GM12801 (cell line): ENCODE results near the gene SPOCK2.
A peak's percentile ranks its signal among the peaks of the same experiment; 100 is the strongest.

Experiments used
- TF ChIP-seq, protein P1 (sequence below): IDR thresholded peaks from one replicate; pipeline ENCODE4 v1.5.1; 2011; ENCODE audit warnings: control low read depth; ENCODE audit not compliant: insufficient read length; ENCODE audit errors: extremely low read depth

The SPOCK2 gene

DNA sequence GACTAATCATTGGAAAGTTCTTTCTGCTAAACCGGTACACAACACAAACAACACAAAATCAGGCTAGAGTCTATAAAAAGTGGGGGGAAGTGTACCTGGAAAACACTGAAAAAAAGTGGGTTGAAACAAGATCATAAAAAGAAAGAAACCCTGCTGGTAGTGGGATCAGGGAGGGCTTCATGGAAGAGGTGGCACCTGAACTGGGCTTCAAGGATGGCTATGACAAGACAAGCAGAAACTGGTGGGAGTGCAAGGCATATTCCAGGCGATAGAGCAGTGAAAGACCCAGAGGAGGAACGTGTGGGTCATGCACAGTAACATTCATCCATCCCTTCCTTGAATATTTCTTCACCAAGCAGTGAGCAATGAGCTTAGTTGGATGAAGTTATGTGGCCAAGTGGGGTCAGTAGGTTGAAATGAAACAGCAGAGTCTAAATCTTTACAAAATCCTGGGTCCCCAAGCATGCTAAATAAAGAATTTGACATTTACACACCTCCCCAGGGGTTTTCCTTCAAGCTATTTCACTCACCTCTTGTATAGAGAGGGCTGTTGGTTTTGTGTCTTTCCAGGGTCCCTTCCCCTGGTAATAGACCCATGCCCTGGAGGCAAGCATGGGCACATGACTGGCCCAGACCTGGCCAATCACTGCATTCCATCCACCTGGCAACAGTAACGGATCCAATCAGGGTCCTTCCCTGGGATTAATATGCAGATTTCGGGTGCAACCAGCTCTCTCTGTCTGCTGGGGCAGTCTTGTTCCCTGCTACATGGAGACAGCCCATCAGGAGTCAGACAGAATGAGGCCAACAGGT, 38.2 kb downstream of the SPOCK2 start:
- TF ChIP-seq, protein P1, sequence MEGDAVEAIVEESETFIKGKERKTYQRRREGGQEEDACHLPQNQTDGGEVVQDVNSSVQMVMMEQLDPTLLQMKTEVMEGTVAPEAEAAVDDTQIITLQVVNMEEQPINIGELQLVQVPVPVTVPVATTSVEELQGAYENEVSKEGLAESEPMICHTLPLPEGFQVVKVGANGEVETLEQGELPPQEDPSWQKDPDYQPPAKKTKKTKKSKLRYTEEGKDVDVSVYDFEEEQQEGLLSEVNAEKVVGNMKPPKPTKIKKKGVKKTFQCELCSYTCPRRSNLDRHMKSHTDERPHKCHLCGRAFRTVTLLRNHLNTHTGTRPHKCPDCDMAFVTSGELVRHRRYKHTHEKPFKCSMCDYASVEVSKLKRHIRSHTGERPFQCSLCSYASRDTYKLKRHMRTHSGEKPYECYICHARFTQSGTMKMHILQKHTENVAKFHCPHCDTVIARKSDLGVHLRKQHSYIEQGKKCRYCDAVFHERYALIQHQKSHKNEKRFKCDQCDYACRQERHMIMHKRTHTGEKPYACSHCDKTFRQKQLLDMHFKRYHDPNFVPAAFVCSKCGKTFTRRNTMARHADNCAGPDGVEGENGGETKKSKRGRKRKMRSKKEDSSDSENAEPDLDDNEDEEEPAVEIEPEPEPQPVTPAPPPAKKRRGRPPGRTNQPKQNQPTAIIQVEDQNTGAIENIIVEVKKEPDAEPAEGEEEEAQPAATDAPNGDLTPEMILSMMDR = no peak

DNA sequence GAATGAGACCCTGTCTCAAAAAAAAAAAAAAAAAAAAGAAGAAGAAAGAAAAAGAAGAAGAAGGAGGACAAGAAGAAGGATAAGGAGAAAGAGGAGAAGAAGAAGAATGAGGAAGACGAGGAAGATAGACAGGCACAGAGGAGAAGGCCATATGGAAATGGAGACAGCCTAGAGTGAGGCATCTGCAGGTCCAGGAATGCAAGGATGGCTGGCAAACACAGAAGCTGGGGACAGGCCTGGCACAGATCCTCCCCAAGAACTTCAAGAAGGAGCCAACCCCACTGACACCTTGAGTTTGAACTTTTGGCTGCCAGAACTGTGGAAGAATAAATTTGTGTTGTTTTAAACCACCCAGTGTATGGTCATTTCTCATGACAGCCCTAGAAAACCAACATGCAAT, 38.9 kb downstream of the SPOCK2 start:
- TF ChIP-seq, protein P1 = no peak

DNA sequence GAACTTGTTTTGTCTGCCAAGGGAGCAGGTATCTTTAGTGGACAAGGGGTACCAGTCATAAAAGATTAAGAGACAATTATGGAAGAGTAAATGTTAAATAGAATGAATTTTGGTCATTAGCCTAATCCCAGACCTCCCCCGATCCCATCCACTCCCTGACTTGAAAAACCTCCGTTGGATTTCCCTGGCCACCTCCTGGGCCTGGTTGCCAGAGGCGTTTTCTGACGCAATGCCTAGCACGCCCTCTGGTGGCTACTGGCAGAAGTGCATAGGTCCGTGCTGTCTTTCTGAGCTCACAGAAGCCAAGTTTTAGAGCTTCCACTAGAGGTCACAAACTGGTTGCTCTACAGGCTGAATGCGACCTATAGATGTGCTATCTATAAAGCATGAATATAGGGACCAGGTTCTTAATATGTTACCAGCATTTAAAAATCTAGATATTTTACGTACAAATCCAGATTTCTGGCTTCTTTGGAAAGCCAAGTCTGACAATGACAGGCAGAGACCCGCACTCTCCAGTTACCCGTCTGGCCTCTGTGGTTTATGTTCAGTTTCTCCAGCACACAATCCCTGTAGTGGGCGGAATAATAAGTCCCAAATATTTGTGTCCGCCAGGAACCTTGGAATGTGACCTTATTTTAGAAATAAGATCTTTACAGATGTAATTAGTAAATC, 39.8 kb downstream of the SPOCK2 start:
- TF ChIP-seq, protein P1 = peak; percentile 99

DNA sequence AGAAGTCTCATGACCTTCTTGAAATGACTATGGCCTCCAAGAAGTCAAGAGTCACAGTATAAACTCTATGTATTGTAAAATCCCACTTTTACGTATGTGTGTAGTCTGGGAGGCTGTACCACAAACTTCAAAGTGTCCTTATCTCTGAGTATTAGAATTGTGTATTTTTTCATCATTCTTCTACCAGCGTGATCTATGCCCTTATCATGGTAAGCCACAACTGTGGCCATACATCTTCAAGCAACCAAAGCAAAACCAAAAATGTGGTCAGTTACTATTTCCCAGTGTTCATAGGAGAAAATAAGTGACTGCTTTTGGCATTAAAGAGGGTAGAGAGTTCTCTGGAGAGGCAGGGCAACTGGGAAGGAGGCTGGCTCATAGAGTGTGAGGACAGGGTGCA, 42.8 kb downstream of the SPOCK2 start:
- TF ChIP-seq, protein P1 = no peak

DNA sequence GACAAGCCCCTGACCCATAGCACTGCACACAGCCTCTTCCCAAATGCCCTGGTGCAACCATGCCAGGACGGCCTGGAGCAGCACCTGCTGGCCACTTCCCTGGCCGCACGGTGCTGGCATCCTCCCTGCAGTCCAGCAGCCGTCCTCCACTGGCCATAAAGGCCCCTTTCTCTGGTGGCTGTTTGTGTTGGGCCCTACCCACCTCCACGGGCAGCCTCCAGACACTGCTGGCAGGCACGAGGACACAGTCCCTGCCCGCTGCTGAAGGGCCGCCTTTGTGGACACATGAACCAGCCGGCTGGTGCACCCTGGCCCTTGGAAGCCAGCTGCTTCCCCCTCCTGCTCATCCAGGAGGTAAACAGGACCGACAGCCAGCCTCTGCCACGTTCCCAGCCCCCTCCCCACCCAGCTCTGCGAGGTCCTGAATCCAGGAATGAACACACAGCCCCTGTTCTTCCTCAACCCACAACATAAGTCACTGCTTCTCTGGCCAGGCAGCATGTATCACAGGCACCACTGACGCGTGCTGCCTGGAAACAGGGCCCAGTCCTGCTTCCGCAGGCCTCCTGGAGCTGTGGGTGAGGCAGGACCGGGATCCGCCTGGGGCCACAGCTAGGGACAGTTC, 43.8 kb downstream of the SPOCK2 start:
- TF ChIP-seq, protein P1 = no peak

DNA sequence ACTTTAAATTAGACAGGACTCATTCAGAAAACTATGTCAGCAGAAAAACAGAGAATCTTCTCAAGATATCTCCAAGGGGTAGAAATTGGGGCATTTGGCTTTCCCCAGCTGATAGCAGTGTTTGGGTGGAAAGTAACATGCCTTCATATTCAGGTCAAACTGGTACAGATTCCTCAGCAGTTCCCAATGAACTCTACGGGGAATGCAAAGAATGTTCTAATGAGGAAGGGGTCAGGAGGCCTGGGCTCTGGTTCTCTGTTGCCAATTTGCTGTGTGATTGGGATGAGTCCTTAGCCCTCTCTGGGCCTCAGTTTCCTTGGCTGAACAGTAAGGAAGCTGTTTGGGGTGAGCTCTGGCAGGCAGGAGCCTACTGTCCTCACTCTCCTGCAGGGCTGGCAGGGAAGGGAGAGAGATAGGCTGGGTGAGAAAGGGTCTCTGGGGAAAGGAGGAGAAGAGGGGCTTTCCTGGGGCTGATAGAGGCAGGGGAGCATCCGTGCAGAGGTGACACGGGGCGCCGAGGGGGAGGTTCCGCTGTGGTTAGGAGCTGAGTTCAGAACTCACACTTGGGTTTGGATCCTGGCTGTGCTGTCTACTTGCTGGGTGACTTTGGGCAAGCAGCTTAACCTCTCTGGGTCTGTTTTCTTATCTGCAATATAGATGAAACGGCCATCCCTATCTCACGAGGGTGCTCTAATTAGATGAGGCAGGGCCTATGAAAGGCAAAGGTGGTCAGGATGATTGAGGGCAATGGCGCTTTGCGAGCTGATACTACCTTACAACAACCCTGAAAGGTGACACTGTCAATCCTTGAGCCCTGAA, 45.1 kb downstream of the SPOCK2 start:
- TF ChIP-seq, protein P1 = no peak

DNA sequence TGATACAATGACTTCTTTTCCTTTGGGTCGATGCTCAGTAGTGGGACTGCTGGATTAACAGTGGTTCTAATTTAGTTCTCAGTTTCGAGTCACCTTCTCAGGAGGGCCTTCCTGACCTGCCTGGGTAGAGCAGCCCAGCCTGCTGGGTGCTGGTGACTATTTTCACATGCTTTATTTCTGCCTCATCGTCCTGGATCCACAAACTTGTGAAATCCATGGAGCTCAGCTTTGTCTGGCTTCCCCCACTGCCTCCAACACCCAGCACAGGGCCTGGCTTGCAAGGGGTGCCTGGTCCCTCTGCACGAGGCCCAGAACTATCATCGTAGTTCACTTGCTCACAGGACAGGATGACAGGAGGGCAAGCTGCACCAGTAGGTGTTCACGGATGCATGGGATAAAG, 46.9 kb downstream of the SPOCK2 start:
- TF ChIP-seq, protein P1 = no peak
